ENCODE results near the gene LGALS8.
"Not testable (repeated sequence)": the region's sequence is repeated elsewhere in the genome, so short reads cannot be mapped to it uniquely, and the experiment has no call there.

The LGALS8 gene

GRCh38 chr1:236543065-236543669 lies 19.4 kb downstream of the LGALS8 start:
- DNase-seq, result no peak

DNA sequence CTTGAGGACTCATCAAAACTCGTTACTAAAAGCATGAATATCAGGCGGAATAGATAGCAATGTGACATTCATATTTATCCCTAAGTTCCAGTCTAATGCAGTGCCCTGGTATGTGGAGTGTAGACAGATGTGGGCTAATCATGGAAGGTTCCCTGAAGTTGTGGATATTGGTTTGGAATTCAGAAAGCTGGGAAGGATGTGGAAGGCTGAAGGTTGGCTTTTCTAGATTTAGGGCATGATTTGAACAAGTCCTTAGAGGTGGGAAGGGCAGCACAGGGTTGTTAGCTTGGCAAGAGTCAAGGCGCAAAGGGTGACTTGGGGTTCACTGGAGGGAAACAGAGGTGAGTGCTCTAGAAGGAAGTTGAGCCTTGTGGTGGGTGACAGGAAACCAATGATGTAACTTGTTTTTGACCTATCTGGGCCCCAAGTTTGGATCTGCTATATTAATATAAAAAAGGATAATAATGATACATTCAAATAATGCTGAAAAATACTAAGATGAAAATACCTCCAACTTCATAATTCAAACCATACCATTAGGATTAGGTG lies 21.9 kb downstream of the LGALS8 start:
- no peak for DNase-seq

DNA sequence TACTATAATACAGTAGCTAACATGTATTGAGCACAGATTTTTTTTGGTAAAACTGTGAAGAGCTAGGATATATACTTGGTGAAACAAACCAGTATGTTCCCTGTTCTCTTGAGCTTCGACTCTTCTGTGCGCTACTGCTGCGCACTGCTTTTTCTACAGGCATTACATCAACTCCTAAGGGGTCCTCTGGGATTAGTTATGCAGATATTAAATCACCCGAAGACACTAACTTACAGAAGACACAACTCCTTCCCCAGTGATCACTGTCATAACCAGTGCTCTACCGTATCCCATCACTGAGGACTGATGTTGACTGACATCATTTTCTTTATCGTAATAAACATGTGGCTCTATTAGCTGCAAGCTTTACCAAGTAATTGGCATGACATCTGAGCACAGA lies 24.7 kb downstream of the LGALS8 start:
- no peak for DNase-seq

DNA sequence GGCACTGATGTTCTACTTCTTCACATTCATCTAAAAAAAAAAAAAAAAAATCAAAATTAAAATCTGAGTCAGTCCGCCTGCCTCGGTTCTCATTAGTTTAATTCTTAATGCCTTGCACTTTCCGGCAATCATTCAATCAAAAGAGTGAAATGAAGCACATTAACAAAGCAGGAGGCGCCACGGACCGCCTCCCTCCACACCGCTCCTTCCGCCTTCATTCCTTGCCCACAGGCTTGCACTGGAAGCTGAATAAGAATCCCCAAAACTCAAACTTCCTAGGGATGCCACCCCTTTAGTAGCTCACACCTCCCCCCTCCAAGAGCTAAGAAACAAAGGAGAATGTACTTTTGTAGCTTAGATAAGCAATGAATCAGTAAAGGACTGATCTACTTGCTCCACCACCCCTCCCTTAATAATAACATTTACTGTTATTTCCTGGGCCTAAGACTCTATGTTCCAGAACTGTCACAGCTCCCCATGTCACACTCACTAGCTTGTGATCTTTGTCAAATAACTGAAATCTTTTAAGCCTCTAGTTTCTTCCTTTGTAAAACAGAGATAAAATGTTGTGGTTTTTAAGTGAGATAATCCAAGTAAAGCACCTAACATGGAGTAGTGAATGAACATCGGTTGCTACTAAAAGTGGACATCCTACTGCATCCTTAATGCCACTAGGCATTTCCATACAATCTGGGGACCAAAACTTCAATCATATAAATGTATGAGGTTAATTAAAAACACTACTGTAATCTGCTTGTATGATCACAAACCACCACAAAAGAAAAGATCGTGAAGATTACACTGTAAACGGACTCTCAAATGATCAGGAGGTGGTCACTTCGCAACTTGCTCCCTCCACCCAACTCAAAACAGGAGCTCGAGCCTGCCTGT lies 27.4 kb downstream of the LGALS8 start:
- no peak for DNase-seq

DNA sequence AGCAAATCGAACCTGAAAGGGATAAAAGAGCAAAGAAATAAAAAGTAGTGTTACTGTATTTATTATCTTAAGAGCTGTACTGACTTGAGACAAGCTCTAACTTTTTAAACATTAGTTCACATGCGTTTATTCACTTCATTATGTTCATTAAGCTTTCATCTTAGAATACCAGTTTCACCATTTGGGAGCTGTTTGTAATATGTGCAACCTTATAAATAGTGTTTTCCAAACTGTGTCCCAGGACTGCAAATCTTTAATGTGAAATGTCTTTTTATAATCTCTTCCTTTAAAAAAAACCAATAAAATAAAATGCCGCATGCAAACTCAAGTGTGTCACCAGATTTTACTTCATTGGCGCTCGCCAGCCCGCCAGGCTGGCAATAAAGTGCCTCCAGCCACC lies 28.3 kb downstream of the LGALS8 start:
- no peak for DNase-seq

- no peak for DNase-seq
These were observed 29.1 kb downstream of the LGALS8 start for GRCh38 chr1:236552901-236553300.

GRCh38 chr1:236553370-236553769 lies 29.6 kb downstream of the LGALS8 start:
- no peak for DNase-seq

DNA sequence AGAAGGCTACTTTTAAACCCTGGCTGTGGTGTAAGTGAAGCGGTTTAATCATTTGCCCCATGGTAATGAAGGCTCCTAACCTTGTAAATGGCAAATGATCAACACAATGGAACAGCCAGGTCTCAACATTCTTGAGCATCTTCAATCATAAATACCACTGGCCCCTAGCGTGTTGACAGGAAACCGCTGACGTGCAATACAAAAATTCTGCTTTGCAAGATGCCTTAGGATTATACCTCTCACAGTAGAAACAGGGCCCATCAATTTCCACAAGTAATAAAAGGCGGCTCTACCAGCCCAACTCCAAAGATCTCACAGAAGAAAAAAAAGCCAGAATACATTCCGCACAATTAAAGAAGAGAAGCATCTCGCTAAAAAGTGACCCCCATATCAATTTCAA lies 32.8 kb downstream of the LGALS8 start:
- DNase-seq, result no peak

- DNase-seq, result no peak
These were observed 34.3 kb downstream of the LGALS8 start for GRCh38 chr1:236558081-236558480.

DNA sequence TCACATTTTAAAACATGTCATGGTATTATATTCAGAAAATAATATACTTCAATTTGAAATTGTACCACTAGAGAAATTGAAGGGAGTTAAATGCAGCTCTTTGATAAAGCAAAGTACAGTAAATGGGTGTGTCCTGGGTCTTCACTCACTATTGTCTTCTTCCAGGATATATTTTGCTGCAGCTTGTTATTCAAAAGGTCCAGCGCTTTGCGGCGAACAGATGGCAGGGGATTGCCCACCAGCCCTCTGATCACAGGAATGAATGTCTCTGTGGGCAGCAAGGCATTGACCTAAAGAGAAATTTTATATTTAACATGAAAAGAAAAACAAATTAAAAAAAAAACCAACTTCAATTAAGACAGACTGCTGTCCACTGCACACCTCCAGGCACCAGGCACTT lies 35.1 kb downstream of the LGALS8 start:
- no peak for DNase-seq

DNA sequence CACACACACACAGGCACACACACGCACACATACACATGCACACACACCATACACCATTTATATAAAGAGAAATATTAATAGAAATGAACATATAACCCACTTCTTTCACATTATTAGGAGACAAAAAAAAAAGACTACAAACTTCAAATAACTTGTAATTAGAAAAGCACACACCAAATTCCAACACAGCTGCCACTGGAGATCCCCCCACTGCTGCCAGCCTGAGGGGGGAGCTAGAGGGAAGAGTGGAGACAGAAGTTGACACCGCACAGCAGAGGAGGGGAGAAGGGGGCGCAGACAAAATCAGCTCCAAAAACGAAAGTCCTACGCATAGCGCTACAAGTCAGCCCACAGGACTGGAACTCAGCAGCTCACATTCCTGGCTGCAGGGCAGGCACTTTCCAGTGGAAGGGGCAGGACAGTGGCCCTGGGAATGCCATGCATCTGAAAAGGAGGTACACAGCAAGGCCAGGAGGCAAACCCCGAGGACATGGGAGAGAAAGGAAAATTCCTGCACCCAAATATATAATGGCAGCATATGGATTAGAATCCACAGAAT lies 36.5 kb downstream of the LGALS8 start:
- DNase-seq, result no peak

GRCh38 chr1:236561976-236562375 lies 38.2 kb downstream of the LGALS8 start:
- DNase-seq, result no peak

DNA sequence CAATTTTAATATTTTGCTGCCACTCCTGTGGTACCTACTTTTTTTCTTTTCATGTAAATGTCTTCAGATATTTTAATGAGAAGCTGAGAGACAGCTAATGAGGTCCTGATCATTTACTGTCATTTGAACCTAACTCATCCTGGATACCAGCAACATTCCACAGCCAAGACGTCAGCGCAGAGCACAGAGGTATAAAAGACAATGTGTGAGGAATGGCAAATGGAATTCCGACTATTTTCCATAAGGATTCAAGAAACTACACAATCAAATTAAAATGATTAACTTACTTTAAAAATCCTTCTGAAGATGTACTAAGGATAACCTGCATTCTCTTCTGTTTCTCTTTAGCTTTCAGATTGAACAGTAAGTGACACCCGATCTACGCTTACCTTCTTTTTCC lies 41.7 kb downstream of the LGALS8 start:
- DNase-seq, result no peak

DNA sequence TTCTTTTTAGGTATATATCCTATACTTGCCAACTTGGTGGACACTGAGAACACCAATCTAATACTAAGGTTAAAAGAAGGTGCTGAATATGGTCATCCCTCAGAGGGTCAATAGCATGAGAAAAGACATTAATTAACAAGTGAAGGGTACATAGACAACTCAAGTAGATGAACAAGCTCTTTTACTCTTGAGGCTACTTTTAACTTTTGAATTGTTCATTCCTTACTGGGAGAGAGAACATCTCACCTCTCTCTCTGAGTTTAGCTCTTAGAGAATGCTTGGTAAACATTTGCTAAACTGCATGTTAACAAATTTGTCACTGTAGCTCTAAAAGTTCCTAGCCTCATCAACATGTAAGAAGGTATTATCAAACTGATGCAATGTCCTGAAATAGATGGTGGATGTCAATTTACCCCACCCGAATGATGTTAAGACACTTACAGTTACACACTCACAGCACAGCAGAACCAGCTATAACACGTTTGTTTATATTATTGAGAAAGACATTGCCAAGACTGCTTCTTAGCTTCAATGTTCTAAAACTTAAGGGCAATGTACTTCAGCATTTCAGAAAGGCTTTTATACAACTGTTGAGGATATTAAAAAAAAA lies 44.6 kb downstream of the LGALS8 start:
- no peak for DNase-seq

- DNase-seq, result no peak
These were observed 51.7 kb downstream of the LGALS8 start for GRCh38 chr1:236575523-236575922.

DNA sequence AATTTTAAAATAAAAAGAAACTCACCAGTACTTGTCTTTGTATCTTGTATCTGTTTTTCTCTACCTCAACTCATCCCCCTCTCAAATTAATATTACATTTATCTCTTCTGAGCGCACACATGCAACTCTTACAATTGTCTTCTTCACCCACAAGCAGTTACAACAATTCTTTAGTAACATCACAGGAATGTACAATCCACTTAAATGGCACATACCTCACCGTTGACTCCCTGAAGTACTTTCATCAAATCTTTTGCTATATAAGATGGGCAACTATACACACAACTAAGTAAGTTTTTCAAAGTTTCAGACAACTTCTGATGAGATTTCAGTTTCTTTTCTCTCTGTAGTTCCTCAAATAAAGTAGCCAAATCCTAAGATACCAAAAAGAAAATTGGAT lies 52.2 kb downstream of the LGALS8 start:
- DNase-seq, result no peak

DNA sequence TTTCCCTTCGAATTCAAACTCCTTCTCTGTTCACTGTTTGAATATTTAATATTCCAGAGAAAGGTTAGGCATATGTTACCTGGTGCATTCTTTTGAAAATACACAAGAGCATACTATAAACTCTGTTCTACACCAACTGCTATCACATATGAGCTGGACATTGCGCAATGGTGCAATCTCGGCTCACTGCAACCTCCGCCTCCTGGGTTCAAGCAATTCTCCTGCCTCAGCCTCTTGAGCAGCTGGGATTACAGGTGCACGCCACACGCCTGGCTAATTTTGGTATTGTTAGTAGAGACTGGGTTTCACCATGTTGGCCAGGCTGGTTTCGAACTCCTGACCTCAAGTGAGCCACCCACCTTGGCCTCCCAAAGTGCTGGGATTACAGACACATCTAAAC lies 53.3 kb downstream of the LGALS8 start:
- DNase-seq, result not testable (repeated sequence)

- DNase-seq, result no peak
These were observed 54.9 kb downstream of the LGALS8 start for GRCh38 chr1:236578661-236579060.

DNA sequence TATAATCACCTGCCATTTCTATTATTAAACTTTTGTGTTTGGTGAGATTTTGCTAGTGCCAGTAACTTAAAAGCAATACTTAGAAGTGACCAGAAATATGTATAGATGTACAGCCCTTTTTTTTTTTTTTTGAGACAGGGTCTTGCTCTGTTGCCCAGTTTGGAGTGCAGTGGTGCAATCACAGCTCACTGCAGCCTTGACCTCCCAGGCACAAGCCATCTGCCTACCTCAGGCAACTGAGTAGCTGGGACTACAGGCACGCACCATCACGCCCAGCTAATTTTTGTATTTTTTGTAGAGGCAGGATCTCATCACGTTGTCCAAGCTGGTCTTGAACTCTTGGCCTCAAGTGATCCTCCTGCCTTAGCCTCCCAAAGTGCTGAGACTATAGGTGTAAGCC lies 56.6 kb downstream of the LGALS8 start:
- DNase-seq, result not testable (repeated sequence)

DNA sequence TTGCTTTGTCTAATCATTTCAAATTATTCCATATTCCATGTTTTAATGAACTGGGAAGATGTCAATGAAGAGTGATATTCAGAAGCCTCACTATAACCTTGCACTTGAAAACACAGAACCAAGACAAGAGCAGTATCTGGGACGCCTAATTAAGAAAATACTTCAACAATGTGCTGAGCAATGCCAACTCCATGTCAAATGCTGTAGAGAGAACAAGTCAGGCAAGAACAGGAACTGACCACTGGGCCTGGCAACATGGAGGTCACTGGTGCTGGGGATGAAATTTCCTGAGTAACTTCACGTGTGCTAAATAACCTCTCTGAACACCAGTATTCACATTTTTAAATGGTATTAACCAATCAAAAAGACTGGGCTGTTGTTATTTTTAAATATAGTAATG lies 57.7 kb downstream of the LGALS8 start:
- no peak for DNase-seq

- no peak for DNase-seq
These were observed 65.7 kb downstream of the LGALS8 start for GRCh38 chr1:236589531-236589930.

DNA sequence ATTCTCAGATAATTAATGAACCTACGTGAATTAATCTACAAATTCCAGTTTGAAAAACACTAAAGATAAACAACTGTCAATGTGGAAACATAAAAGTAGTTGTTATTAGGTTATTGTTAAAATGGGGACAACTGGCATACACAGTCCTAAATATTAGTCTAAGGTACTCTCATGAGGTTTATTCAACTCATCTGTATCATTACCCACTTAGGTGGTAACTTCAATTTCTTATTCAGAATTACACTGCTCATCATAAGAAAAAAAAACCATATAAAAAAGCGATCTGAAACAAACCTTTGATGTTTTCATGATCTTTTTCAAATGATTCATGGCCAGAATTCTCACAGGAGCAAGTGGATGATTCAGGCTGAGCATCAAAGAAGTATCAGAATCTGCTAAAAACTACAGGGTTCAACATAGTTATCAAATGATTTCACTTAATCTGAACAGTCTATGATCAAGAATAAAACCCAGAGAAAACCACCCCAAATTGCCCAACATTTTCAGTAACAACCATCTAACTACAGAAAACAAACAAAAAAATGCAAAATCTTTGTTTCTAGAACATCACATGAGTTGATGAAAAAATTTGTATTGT lies 66.9 kb downstream of the LGALS8 start:
- DNase-seq, result no peak

GRCh38 chr1:236602171-236602570 lies 78.4 kb downstream of the LGALS8 start:
- DNase-seq, result no peak

All from right forelimb (tissue), 1 donor.